HG02840 (cell line): ENCODE measurements around the gene LDHAL6A.
"Not testable (repeated sequence)": the region's sequence is repeated elsewhere in the genome, so short reads cannot be mapped to it uniquely, and the experiment has no call there.

Source experiments
- ATAC-seq: cut with Tn5 transposase; IDR thresholded peaks from one replicate; pipeline ENCODE4 v1.9.1; 2021; ENCODE audit warnings: mild to moderate bottlenecking, moderate library complexity, moderate number of reproducible peaks; ENCODE audit not compliant: unreplicated experiment, low FRiP score

Gene LDHAL6A

DNA sequence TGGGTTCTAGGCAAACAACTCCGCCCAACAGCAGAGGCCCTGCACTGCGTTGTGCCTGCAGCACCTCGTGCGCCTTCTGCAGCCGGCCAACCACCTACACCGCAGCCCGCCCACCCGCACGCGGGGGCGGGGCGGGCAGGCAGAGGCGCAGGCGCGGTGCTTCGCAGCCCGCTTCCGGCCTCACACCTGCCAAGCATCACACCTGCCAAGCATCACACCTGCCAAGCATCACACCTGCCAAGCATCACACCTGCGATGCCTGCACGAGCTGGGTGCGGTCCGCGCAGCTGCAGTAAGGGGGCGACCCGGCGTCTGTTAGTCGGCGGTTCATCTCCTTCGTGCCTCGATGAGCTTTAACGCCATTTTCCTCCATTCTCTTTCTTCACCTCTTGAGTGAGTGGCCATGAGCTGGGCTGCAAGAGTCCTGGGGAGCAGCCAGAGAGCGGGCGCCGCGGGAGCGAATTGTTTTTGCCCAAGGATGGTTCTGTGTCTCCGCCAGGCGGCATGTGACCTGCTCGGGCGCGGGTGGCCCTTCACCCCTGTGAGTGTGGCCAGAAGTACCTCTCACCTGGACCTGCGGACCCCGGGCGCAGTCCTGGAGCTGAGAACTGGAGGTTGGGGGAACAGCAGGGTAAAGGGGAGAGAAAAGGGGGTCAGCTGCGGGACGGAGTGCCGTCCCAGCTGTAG lies at the start of gene LDHAL6A:
Gene LDHAL6A, plus strand, starts transcription at position 171 of the 687 bp plus-strand sequence. CDS start 825 bp downstream, outside the sequence.
- no peak for ATAC-seq

DNA sequence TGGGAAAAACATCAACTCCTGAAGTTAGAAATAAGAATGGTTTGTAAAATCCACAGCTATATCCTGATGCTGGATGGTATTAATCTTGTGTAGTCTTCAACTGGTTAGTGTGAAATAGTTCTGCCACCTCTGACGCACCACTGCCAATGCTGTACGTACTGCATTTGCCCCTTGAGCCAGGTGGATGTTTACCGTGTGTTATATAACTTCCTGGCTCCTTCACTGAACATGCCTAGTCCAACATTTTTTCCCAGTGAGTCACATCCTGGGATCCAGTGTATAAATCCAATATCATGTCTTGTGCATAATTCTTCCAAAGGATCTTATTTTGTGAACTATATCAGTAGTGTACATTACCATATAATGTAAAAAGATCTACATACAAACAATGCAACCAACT lies 48.3 kb upstream of the LDHAL6A start:
- ATAC-seq: not testable (repeated sequence)

DNA sequence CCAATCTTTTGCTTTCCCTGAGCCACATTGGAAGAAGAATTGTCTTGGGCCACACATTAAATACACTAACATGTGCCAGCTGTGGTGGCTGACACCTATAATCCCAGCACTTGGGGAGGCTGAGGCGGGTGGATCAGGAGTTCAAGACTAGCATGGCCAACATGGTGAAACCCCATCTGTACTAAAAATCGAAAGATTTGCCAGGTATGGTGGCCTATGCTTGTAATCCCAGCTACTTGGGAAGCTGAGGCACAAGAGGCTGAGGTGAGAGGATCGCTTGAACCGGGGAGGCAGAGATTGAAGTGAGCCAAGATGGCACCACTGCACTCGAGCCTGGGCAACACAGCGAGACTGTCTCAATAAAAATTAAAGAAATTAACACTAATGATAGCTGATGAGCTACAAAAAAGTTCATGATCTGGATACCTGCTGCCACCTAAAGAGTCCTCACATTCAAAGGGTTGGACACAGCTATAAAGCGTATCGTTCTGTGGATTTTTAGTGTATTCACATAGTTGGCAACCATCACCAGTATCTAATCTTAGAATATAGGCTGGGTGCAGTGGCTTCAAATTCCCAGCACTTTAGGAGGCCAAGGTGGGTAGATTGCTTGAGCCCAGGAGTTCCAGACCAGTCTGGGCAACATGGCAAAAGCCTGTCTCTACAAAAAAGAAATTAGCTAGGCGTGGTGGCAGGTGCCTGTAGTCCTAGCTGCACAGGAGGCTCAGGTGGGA lies 46.9 kb upstream of the LDHAL6A start:
- ATAC-seq: no peak

DNA sequence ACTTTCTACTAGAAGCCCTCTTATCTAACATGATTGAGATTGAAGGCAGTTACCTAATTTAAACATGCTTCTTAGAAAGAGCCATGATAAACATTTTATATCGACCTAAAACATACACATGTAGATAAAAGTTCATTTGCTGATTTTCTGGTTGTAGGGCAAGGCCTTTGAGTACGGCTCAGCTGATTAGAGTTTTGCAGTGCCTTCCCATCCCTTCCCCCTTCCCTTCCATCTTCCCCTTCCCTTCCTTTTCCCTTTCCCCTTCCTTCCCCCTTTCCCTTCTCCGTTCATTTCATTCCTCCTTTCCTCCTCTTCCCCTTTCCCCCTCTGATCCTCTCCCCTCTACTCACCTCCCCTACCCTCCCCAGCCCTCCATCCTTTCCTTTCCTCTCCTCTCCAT lies 39.2 kb upstream of the LDHAL6A start:
- ATAC-seq: no peak

DNA sequence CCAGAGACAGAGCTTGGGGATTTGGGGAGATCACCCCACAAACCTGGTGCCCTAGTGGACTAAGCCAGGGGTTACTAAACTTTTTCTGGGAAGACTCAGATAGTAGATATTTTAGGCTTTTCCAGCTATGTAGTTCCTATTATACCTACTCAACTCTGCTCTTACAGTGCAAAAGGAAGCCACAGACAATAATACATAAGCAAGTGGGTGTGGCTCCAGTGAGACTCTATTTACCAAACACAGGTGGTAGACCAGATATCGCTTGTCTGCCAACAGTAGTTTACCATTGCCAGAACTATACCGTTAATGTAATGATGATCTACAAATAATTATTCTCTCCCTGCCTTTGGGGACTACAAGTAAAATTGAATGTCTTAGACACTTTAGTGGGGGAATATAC lies 36.6 kb upstream of the LDHAL6A start:
- ATAC-seq: no peak

DNA sequence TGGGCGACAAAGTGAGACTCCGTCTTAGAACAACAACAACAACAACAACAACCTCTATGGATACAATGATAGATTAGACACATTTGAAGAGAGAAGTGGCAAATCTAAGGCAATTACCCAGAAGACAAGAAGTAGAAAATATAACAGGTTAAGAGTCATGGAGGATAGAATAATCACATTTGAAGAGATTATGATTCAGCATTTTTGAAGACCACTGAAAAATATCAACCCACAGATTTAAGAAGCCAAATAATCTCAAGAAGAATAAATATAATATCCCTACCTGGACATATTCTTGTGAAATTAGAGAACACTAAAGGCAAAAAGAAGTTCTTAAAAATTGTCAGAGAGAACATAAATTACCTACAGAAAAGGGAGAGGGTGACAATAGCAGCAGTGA lies 35.6 kb upstream of the LDHAL6A start:
- no peak for ATAC-seq

DNA sequence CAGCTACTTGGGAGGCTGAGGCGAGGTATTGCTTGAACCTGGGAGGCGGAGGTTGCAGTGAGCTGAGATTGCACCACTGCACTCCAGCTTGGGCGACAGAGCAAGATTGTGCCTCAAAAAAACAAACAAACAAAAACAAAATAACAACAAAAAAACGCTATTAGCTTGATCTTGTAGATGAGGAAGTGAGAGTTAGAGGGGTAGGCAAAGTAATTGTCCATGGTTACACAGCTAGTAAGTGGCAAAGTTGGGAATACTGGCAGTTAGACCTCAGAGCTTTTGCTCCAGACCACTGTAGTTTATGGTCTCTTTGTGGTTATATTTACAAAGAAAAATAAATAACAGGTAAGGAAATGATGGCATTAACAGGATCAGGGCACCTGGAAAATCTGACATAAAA lies 28.4 kb upstream of the LDHAL6A start:
- ATAC-seq: no peak

DNA sequence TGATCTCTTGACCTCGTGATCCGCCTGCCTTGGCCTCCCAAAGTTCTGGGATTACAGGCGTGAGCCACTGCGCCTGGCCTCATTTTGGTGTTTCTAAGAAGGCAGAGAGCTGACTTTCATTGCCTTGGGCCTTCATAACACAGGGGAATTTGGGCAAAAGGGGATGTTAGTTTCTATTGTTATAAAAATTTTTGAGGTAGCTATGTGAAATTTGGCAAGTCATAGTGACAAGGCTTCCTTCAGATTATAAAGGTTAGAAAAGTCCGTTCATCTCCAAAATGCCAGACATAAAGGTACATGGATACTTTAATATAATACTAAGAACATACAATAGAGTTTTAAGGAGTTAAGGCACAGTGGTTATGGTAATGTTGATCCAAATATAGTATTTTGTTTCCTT lies 26.3 kb upstream of the LDHAL6A start:
- ATAC-seq: no peak

DNA sequence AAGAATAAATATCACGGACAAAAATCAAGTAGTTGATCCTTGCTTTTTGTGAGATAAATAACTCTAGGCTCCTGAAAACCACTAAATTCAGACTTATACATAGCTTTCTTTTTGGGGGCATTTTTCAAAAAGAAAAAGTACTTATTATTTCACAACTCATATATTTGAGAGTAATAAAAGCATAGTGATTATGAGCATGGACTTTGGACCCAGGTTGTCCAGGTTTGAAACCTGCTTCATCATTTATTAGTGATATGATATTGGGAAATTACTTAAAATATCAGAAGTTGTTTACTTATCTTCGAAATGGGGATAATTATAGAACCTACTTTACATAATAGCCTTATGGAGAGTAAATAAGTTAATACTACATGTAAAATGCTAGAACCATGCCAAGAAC lies 17.0 kb upstream of the LDHAL6A start:
- ATAC-seq: no peak

DNA sequence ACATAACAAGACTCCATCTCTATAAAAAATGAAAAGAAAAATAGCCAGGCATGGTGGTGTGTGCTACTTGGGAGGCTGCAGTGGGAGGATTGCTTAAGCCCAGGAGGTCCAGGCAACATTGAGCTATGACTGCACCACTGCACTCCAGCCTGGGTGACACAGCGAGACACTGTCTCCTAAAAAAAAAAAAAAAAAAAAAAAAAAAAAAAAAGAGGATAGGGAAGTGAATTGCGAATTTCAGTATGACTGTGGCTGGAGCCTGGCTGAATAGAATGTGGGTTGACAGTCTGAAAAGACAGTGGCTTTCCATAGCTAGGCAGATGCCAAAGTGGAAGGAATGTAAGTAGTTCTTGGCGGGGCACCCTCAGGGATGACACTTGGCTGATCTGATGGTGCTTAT lies 6.4 kb upstream of the LDHAL6A start:
- ATAC-seq: no peak

DNA sequence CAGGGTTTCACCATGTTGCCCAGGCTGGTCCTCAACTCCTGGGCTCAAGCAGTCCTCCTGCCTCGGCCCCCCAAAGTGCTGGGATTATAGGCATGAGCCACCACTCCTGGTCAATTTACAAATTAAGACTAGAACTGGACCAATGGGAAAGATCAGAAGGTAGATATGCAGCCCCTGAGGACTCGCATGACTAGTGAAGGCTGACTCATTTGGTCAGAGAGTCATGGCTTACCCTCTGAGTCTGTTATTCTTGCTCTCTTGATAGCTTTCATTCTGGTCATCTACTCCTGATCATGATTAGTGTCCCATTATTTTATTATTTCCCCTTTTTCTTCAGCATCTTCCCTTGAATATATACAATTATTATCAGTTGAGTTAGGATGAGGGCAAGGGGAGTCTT lies 2.7 kb upstream of the LDHAL6A start:
- ATAC-seq: no peak

DNA sequence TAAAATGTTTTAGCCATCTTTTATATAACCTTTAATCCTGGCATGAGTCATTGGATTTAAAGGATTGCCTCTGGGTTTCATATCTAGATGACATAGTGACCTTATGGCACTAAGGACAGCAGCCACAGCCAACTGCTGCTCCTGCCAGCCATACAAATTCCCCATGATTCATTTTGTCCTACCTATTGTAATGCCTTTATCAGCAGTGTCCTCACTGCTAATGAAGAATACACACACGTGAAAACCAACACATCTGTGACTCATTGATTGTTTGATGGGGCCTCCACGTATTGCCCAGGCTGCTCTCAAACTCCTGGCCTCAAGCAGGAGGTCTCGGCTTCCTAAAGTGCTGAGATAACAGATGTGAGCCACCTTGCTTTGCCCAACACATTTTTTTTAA lies 1.8 kb downstream of the LDHAL6A start:
- ATAC-seq: no peak

DNA sequence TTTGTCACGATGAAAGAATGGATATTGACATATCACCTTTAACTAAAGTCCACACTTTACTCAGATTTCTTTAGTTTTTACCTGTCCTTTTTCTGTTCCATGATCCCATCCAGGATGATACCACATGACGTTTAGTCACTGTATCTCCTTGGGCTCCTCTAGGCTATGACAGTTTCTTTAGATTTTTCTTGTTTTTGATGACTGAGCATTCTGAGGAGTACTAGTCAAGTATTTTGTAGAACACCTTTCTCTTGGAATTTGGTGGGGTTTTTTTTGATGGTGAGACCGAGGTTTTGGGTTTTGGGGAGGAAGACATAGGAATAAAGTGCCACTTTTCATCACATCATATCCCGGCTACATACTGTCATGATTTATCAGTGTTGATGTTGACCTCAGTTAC lies 4.0 kb downstream of the LDHAL6A start:
- no peak for ATAC-seq

DNA sequence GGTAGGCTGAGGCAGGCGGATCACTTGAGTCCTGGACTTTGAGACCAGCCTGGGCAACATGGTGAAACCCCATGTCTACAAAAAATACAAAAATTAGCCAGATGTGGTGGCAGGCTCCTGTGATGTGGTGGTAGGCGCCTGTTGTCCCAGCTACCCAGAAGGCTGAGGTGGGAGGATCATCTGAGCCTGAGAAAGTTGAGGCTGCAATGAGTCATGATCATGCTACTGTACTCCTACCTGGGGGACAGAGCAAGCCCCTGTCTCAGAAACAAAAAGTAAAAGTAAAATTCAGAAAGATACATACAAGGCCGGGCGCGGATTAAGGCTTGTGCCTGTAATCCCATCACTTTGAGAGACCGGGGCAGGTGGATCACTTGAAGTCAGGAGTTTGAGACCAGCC lies 6.3 kb downstream of the LDHAL6A start:
- ATAC-seq: no peak

DNA sequence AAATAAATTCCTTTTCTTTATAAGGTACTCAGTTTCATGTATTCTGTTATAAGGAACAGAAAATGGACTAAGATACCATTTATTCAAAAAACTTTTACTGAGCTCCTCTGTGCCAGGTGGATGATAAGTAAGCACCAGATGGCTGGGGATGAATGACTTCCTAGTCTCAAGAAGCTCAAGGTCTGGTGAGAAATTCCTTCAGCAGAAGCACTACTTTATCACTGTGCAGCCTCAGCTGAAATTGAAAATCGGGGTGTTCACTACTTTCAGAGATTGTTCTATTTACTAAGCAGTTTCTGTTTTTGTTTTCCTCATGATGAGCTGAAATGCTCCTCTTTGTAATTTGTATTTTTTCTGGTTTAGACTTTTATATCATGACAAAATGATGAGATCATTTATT lies 7.8 kb downstream of the LDHAL6A start:
- no peak for ATAC-seq

DNA sequence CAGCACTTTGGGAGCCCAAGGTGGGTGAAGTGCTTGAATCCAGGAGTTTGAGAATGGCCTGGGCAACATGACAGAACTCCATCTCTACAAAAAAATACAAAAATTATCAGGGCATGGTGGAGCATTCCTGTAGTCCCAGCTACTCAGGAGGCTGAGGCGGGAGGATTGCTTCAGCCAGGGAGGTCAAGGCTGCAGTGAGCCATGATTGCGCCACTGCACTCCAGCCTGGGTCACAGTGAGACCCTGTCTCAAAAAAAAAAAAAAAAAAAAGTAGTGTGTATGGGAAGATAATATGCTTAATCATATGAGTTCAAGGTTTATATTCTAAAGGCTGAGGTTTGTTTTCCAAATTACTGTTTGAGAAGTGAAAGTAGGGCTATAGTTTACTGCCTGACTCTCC lies 10.7 kb downstream of the LDHAL6A start:
- ATAC-seq: no peak

DNA sequence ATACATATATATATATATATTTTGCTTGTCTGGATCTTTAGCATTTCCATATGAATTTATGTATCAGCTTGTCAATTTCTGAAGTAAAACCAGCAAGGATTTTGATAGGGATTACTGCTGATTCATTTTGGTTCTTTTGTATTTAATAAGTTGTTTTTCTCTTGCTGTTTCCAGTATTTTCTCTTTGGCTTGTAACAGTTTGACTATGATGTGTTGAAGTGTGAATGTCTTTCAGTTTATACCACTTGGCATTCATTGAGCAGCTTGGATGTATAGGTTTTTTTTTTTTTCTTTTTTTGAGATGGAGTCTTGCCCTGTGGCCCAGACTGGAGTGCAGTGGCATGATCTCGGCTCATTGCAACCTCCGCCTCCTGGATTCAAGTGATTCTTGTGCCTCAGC lies 12.4 kb downstream of the LDHAL6A start:
- no peak for ATAC-seq

DNA sequence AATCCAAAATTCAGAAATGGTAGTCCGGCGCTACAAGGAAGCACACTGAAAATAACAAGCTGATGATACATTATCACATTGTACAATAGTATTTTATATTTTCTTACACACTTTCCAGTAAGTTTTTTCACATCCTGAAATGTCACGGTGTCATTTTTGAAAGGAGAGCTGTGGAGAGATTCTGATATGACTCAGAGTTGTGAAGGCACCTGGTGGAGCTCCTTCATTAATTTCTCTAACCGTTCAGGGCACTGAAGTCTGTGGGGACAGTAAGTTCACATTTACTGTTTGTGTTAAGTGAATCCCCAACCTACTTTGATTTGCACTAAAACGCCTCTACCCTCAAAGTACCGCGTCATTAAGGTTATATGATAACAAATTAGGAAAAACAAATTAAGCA lies 13.3 kb downstream of the LDHAL6A start:
- ATAC-seq: no peak

DNA sequence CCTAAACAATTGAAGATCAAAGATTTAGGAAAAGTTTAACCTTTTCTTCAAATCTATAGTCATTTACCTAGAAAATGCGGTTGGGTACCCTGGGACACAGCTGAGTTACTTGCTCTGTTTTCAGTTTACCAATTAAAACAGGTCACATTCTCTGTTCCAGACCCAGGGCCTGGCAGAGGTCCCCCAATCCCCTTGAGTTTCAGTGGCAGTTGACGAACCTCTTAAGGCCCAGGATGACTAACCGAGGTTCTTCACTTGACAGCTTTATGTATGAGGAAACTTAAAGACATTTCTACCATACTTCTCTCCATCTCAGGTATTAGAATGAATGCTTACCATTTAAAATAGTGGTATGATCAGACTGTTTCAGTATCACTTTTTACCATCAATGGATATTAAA lies 16.3 kb downstream of the LDHAL6A start:
- ATAC-seq: no peak

DNA sequence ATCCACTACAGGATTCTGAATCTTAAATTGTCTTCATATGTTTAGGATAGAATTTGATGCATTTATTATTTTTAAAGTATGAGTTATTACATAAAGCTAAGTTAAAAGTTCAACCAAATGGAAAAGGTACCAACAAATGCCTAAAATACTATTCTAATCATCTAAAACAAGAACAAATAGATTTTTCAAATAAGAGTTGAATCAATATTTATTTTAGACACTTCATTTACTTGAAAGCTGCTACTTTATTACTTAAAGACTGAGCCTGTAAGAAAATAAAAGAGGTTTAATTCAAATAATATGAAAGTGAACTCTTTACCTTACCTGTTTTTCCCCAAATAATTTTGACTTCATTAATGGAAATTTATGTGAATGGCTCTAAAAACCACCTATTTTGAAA lies 16.9 kb downstream of the LDHAL6A start:
- ATAC-seq: no peak

DNA sequence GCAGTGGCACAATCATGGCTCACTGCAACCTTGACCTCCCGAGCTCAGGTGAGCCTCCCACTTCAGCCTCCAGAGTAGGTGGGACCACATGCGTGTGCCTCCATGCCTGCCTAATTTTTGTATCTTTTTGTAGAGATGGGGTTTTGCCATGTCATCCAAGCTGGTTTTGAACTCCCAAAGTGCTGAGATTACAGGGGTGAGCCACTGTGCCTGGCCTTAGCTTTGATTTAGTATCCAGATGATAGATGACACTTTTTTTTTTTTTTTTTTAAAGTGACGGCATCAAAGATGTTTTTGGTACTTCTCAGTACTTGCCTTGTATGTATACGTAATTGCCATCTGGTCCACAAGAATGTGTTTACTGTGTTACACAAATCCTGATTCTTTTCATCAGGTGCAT lies 23.4 kb downstream of the LDHAL6A start:
- ATAC-seq: no peak

DNA sequence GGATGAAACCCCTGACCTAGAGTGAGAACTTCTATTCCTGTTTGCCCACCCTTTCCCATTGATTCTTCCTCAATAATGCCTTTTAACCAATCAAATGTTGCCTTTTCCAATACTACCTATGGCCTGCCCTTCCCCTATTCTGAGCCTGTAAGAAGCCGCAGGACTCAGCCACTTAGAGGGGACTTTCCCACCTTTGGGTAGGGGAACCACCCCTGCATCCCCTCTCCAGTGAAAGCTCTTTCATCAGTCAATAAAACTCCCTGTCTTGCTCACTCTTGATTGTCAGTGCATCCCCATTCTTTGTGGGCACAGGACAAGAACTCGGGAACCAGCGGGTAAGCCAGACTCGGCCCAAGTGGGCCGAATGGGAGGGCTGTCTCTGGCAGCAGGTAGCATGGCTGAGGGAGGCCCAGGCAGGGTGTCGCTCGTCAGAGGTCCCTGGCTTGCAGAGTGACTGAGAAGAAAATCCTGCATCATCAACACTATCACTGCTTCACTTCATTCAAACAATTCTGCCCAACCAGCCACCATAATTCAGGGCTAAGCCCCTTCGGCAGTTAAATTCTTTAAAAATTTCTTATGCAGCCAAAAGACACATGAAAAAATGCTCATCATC lies 30.4 kb downstream of the LDHAL6A start:
- ATAC-seq: no peak
